ENCODE measurements around the gene WFIKKN1.

DNA sequence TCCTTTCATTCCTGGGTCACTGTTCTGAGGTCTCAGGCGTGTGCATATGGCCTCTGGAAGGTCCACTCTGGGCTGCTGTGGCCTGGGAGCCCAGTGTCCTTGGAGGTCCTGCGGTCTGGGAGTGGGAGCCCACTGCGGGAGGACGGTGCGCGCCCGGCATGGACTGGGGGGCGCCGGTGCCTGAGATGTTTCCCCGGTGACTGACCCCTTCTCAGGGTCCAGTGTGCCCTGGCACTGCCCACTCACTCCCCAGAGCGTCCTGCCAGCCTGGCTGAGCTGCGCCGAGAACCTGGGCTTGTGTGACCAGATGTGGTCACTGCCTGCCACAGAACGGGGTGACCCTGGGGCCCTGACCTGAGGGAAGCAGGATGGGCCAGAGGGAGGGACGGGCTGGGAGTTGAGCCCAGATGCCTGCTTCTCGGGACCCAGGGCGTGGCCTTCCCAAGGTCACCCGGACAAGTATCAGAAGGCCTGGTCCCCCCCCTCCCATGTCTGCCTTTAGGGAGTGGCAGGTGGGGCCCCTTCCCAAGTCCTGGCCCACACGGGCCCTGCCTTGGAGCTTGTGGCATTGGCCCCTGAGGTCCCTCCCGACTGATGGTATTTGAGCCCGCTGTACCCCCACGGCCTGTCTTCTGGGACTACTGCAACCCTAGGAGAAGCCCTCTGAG lies 43.6 kb downstream of the WFIKKN1 start:
- TF ChIP-seq, protein P1, sequence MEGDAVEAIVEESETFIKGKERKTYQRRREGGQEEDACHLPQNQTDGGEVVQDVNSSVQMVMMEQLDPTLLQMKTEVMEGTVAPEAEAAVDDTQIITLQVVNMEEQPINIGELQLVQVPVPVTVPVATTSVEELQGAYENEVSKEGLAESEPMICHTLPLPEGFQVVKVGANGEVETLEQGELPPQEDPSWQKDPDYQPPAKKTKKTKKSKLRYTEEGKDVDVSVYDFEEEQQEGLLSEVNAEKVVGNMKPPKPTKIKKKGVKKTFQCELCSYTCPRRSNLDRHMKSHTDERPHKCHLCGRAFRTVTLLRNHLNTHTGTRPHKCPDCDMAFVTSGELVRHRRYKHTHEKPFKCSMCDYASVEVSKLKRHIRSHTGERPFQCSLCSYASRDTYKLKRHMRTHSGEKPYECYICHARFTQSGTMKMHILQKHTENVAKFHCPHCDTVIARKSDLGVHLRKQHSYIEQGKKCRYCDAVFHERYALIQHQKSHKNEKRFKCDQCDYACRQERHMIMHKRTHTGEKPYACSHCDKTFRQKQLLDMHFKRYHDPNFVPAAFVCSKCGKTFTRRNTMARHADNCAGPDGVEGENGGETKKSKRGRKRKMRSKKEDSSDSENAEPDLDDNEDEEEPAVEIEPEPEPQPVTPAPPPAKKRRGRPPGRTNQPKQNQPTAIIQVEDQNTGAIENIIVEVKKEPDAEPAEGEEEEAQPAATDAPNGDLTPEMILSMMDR (IDR thresholded peaks at IDR 0.05; ENCODE audit: low read depth, low read length) = no peak
- TF ChIP-seq EZH2phosphoT487 (IDR thresholded peaks at IDR 0.05; ENCODE audit: low read depth) = no peak
